Prostate gland (tissue), 2 donors: Measurements from ENCODE around the gene TBATA. TPM values are rescaled to one million over a fixed set of nuclear protein-coding genes. Genes with fewer than 3 reads are reported as not detected.

ENCODE experiments used
- DNase-seq: peaks from one replicate; pipeline ENCODE4 v3.0.0-alpha.2; 2019; ENCODE audit warnings: low spot score
- H3K27ac ChIP-seq, 2 donors: fragments of 200-600 bp; sonication (generic); 2 replicates each; pipeline ENCODE4 v1.5.1; 2017 to 2019
- H3K27me3 ChIP-seq: fragments of 200-600 bp; sonication (generic); replicated peaks from 2 replicates; pipeline ENCODE4 v1.5.1; 2019; ENCODE audit not compliant: insufficient read depth
- H3K36me3 ChIP-seq, 2 donors: fragments of 200-600 bp; sonication (generic); 1 replicate in 1 of 2; 2 replicates in 1 of 2; pipeline versions ENCODE4 v1.5.1 to v1.8.1; 2017 to 2019
- H3K4me1 ChIP-seq: fragments of 200-600 bp; sonication (generic); replicated peaks from 2 replicates; pipeline ENCODE4 v1.5.1; 2019
- H3K4me3 ChIP-seq, 2 donors: fragments of 200-600 bp; sonication (generic); 2 replicates each; pipeline ENCODE4 v1.5.1; 2017 to 2019
- H3K9me3 ChIP-seq: fragments of 200-600 bp; sonication (generic); 2 replicates; pipeline ENCODE4 v1.5.1; 2017
- POLR2A ChIP-seq: fragments of 450-650 bp; IDR thresholded peaks from one replicate; pipeline ENCODE4 v1.6.1; 2016; ENCODE audit warnings: antibody characterized with exemption, mild to moderate bottlenecking
- POLR2AphosphoS5 ChIP-seq: sonication (generic); formaldehyde crosslinking; IDR thresholded peaks from one replicate; pipeline ENCODE4 v1.6.1; 2017; ENCODE audit warnings: antibody characterized with exemption
- WGBS: methylation state at CpG from one replicate; pipeline ENCODE4 v1.1.5; 2018; 5-methylcytosine and 5-hydroxymethylcytosine counted together
- intact Hi-C: fragments of 100-400 bp; cut with DNase I; formaldehyde crosslinking; loops from one replicate; pipeline ENCODE4 v1.14.2; 2022
- total RNA-seq, 2 donors: library from RNA; depleted of rRNA; stranded (reverse); fragments of >200 nt; gene quantifications; one replicate each; pipeline ENCODE4 v1.1.0, GENCODE V29; 2016
- TF ChIP-seq, protein P1 (sequence below), 4 experiments: fragments of 200-600 bp in 2 of 4; fragments of 450-650 bp in 2 of 4; sonication (generic) in 2 of 4; IDR thresholded peaks; 1 replicate in 3 of 4; 2 replicates in 1 of 4; pipeline ENCODE4 v1.5.1; 2016 to 2019; ENCODE audit warnings: antibody characterized with exemption in 4 of 4, mild to moderate bottlenecking in 2 of 4, moderate library complexity in 2 of 4

The TBATA gene
- total RNA-seq, 2 donors from 2014 or later = 0.57 TPM; not detected in 1

DNA sequence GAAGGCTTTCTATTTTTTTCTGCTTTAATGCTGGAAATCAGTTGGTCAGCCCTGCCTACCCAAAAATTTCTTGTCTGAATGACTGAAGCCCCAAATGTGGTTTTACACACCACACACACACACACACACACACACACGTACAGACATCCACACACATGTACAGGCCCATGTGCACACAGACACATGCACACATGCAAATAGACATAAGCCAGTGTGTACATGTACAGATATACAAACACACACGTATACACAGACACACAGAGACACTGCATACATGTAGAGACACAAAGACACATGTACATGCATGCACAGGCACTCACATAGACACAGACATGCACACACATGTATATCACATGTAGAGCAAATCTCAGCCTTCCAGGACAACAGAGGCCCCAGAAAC lies 54.2 kb downstream of the TBATA start:
- 86% methylated on average over 2 of the region's 2 CpGs for WGBS
- DNase-seq = no peak
- Histone ChIP-seq H3K4me3 (no peak overlapping the region), H3K9me3 (no peaks in the 10 kb centered on the region), H3K27ac (no peak overlapping the region), H3K36me3 (no peaks in the 10 kb centered on the region), H3K4me1 (no peaks in the 10 kb centered on the region), H3K27me3 (no peaks in the 10 kb centered on the region)
- TF ChIP-seq POLR2A = no peak
- TF ChIP-seq, protein P1, sequence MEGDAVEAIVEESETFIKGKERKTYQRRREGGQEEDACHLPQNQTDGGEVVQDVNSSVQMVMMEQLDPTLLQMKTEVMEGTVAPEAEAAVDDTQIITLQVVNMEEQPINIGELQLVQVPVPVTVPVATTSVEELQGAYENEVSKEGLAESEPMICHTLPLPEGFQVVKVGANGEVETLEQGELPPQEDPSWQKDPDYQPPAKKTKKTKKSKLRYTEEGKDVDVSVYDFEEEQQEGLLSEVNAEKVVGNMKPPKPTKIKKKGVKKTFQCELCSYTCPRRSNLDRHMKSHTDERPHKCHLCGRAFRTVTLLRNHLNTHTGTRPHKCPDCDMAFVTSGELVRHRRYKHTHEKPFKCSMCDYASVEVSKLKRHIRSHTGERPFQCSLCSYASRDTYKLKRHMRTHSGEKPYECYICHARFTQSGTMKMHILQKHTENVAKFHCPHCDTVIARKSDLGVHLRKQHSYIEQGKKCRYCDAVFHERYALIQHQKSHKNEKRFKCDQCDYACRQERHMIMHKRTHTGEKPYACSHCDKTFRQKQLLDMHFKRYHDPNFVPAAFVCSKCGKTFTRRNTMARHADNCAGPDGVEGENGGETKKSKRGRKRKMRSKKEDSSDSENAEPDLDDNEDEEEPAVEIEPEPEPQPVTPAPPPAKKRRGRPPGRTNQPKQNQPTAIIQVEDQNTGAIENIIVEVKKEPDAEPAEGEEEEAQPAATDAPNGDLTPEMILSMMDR (IDR thresholded peaks at IDR 0.05) = no peak
- no peak for TF ChIP-seq POLR2AphosphoS5
- intact Hi-C loops = no loop called here

- Histone ChIP-seq H3K4me3 (no peak overlapping the region), H3K27me3 (no peaks in the 10 kb centered on the region), H3K9me3 (no peaks in the 10 kb centered on the region), H3K27ac (no peak overlapping the region), H3K4me1 (no peaks in the 10 kb centered on the region), H3K36me3 (no peaks in the 10 kb centered on the region)
- DNase-seq = no peak
- TF ChIP-seq POLR2AphosphoS5 (no peak), POLR2A (no peak)
- TF ChIP-seq, protein P1 (IDR thresholded peaks at IDR 0.05) = no peak
- intact Hi-C loops = no loop called here
- 63% methylated on average over 16 of the region's 16 CpGs for WGBS
Observed at GRCh38 chr10:70729763-70730357, 55.3 kb downstream of the TBATA start.

DNA sequence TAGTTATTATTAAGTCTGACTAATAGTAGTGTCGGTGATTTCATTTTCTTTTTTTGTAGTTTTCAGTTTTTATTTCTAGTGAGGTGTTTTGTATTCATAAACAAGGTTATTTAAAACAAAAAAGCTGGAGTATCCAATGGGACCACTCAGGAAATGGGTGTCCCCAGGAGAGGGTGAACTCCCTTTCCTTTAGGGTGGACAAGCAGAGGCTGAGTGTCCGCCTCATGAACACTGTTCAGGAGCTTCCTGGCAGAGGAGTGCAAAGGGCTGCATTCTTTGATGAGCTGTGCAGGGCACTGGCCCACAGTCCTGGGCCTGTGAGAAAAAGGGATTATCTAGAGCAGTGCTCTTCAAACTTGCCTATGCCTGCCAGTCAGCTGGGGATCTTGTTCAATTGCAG lies 56.8 kb downstream of the TBATA start:
- 88% methylated on average over 2 of the region's 2 CpGs for WGBS
- intact Hi-C loops = no loop called here
- H3K9me3 ChIP-seq = no peaks in the 10 kb centered on the region
- no peaks in the 10 kb centered on the region for H3K27me3 ChIP-seq
- no peak for DNase-seq
- H3K36me3 ChIP-seq = no peaks in the 10 kb centered on the region
- H3K27ac ChIP-seq = no peak overlapping the region
- no peak overlapping the region for H3K4me3 ChIP-seq
- no peaks in the 10 kb centered on the region for H3K4me1 ChIP-seq
- TF ChIP-seq POLR2A (no peak), POLR2AphosphoS5 (no peak)
- TF ChIP-seq, protein P1 (IDR thresholded peaks at IDR 0.05) = no peak

DNA sequence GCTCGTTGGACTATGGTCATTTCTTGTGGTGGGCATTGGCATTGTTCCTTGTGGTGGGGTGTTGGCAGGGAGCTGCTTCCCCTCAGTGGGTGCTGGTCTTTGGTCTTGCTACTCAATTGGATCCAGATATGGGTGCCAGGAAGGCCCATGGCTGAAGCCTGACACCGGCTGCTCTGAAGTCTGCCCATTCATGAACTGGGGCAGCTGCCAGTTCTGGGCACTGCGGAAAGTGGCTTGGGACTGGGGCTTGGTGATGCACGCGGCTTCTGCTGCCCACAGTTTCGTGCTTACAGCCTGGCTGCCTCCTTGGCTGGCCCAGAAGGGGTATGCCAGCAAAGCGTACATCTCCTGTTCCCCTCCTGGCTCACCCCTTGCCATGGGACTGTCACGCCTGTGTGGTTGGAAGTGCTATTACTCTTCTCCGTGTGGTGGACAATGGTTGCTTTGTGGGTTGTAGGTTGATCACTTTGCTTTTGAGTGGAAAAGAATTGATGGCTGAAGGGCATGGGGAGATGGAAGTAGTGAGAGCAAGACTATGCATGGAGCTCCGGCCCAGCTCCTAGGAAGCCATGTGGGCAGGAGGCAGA lies 58.2 kb downstream of the TBATA start:
- H3K27ac ChIP-seq = no peak overlapping the region
- intact Hi-C loops = no loop called here
- WGBS = 88% methylated on average over 10 of the region's 10 CpGs
- no peaks in the 10 kb centered on the region for H3K4me1 ChIP-seq
- H3K9me3 ChIP-seq = no peaks in the 10 kb centered on the region
- no peak for TF ChIP-seq POLR2AphosphoS5
- DNase-seq = no peak
- H3K36me3 ChIP-seq = no peaks in the 10 kb centered on the region
- no peak overlapping the region for H3K4me3 ChIP-seq
- no peaks in the 10 kb centered on the region for H3K27me3 ChIP-seq

DNA sequence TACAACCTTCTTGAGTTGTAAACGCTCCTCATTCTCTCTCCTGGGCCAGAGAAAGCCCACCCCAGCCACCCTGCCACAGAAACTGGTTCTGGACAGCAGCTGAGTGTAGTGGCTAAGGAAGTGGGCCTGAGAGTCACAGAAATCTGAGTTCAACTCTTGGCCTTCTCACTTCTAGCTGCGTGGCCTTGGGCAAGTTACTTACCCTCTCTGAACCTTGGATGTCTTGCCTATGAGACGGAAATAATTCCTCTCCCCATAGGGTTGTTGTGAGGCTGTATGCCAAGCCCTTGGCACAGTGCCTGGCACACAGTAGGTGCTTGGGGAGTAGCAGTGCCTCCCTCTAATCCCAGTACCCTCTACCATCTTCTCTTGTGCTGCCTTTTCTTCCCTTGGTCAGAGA lies 61.4 kb downstream of the TBATA start:
- no peak for TF ChIP-seq POLR2AphosphoS5
- TF ChIP-seq, protein P1 (IDR thresholded peaks at IDR 0.05) = no peak
- no peak for TF ChIP-seq POLR2A
- intact Hi-C loops = no loop called here
- H3K9me3 ChIP-seq = no peaks in the 10 kb centered on the region
- no peak overlapping the region for H3K4me3 ChIP-seq
- H3K27me3 ChIP-seq = no peaks in the 10 kb centered on the region
- H3K27ac ChIP-seq = no peak overlapping the region
- H3K36me3 ChIP-seq = no peaks in the 10 kb centered on the region
- DNase-seq = no peak
- WGBS = 93% methylated on average over 3 of the region's 3 CpGs
- no peaks in the 10 kb centered on the region for H3K4me1 ChIP-seq
